Ascending aorta (tissue), 2 donors: ENCODE data around the gene BIRC2. TPM values are rescaled to one million over a fixed set of nuclear protein-coding genes. Genes with fewer than 3 reads are reported as not detected.

Source experiments
- DNase-seq, 2 donors: peaks; one replicate each; pipeline ENCODE4 v3.0.0-alpha.2; 2019; ENCODE audit warnings: low spot score in 2 of 2
- H3K27ac ChIP-seq, 2 donors: fragments of 200-600 bp; sonication (generic); one replicate each; pipeline ENCODE4 v1.5.1; 2016 to 2017; ENCODE audit warnings: mild to moderate bottlenecking in 1 of 2
- H3K27me3 ChIP-seq: fragments of 200-600 bp; sonication (generic); one replicate; pipeline ENCODE4 v1.5.1; 2017
- H3K36me3 ChIP-seq, 2 donors: fragments of 200-600 bp; sonication (generic); one replicate each; pipeline ENCODE4 v1.5.1; 2016
- H3K4me1 ChIP-seq, 2 donors: fragments of 200-600 bp; sonication (generic); one replicate each; pipeline ENCODE4 v1.5.1; 2016 to 2017; ENCODE audit warnings: mild to moderate bottlenecking in 1 of 2
- H3K4me3 ChIP-seq, 2 donors: fragments of 200-600 bp; sonication (generic); one replicate each; pipeline ENCODE4 v1.5.1; 2016 to 2017; ENCODE audit warnings: mild to moderate bottlenecking in 1 of 2
- H3K9me3 ChIP-seq, 2 donors: fragments of 200-600 bp; sonication (generic); one replicate each; pipeline ENCODE4 v1.5.1; 2016
- intact Hi-C: fragments of 100-400 bp; cut with DNase I; formaldehyde crosslinking; loops from one replicate; pipeline ENCODE4 v1.15.1; 2023
- total RNA-seq: library from RNA; depleted of rRNA; stranded (reverse); fragments of >200 nt; gene quantifications from one replicate; pipeline ENCODE4 v1.1.0, GENCODE V29; 2016
- TF ChIP-seq, protein P1 (sequence below), 3 experiments: fragments of 200-600 bp in 2 of 3; fragments of 450-650 bp in 1 of 3; sonication (generic) in 2 of 3; IDR thresholded peaks; one replicate each; pipeline ENCODE4 v1.5.1; 2016 to 2019; ENCODE audit warnings: antibody characterized with exemption in 3 of 3, mild to moderate bottlenecking in 1 of 3, moderate library complexity in 1 of 3

BIRC2 gene
- total RNA-seq, 1 donor from 2014 or later, result 27.7 TPM

DNA sequence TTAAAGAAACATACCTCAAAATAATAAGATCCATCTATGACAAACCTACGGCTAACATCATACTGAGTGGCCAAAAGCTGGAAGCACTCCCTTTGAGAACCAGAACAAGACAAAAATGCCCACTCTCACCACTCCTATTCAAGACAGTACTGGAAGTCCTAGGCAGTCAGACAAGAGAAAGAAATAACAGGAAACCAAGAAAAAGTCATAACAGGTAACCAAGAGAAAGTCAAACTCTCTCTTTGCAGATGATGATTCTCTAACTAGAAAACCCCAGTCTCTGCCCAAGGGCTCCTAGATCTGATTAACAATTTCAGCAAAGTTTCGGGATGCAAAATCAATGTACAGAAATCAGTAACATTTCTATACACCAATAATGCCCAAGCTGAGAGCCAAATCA lies 70.0 kb downstream of the BIRC2 start:
- no peak overlapping the region for H3K4me3 ChIP-seq
- TF ChIP-seq, protein P1, sequence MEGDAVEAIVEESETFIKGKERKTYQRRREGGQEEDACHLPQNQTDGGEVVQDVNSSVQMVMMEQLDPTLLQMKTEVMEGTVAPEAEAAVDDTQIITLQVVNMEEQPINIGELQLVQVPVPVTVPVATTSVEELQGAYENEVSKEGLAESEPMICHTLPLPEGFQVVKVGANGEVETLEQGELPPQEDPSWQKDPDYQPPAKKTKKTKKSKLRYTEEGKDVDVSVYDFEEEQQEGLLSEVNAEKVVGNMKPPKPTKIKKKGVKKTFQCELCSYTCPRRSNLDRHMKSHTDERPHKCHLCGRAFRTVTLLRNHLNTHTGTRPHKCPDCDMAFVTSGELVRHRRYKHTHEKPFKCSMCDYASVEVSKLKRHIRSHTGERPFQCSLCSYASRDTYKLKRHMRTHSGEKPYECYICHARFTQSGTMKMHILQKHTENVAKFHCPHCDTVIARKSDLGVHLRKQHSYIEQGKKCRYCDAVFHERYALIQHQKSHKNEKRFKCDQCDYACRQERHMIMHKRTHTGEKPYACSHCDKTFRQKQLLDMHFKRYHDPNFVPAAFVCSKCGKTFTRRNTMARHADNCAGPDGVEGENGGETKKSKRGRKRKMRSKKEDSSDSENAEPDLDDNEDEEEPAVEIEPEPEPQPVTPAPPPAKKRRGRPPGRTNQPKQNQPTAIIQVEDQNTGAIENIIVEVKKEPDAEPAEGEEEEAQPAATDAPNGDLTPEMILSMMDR (IDR thresholded peaks at IDR 0.05), result no peak
- intact Hi-C loops, result no loop called here
- H3K9me3 ChIP-seq, result peaks cover 0 to 7% of the 10 kb centered on the region in 2 donors
- H3K27ac ChIP-seq, result no peak overlapping the region
- H3K27me3 ChIP-seq, result no peaks in the 10 kb centered on the region
- no peaks in the 10 kb centered on the region for H3K4me1 ChIP-seq
- H3K36me3 ChIP-seq, result no peaks in the 10 kb centered on the region
- DNase-seq, result no peak

DNA sequence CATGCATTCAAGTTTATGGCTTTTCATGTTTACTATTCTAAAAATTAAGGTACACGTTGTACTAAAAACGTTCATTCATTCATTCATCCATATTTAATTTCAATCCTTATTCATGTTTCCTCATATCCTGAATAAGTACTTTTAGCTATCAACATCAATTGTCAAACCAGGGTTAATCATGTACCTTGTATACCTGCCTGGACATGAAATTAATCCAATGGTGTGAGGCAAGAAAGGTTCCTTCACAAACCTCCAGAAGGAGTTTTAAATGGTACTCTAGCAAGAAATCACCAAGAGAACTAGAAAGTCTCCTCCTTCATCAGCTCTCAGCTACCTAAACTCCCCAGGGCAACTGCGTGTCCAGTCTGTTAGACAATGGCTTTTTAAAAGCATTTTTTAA lies 72.2 kb downstream of the BIRC2 start:
- intact Hi-C loops, result no loop called here
- Histone ChIP-seq H3K9me3 (peaks cover 0 to 7% of the 10 kb centered on the region in 2 donors), H3K4me1 (no peaks in the 10 kb centered on the region), H3K36me3 (no peaks in the 10 kb centered on the region), H3K27ac (no peak overlapping the region), H3K4me3 (no peak overlapping the region), H3K27me3 (no peaks in the 10 kb centered on the region)
- TF ChIP-seq, protein P1 (IDR thresholded peaks at IDR 0.05), result no peak
- DNase-seq, result no peak

DNA sequence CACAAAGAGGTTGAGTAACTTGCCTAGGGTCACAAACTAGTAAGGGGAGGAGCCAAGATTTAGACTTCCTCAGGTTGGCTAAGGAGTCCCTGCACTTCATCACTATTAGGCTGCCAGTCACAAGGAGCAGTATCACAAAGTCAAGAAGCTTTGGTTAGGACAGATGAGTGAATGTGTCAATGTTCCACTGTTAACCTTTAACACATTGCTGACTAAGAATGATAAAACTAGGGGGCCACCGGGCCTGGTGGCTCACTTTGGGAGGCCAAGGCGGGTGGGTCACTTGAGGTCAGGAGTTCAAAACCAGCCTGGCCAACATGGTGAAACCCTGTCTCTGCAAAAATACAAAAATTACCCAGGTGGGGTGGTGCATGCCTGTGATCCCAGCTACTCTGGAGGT lies 73.5 kb downstream of the BIRC2 start:
- Histone ChIP-seq H3K4me3 (no peak overlapping the region), H3K27ac (no peak overlapping the region), H3K9me3 (peaks cover 0 to 7% of the 10 kb centered on the region in 2 donors), H3K4me1 (no peaks in the 10 kb centered on the region), H3K27me3 (no peaks in the 10 kb centered on the region), H3K36me3 (no peaks in the 10 kb centered on the region)
- TF ChIP-seq, protein P1 (IDR thresholded peaks at IDR 0.05), result no peak
- intact Hi-C loops, result no loop called here
- DNase-seq, result no peak

- no peak overlapping the region for H3K27ac ChIP-seq
- H3K36me3 ChIP-seq, result no peaks in the 10 kb centered on the region
- H3K9me3 ChIP-seq, result peaks cover 0 to 7% of the 10 kb centered on the region in 2 donors
- intact Hi-C loops, result no loop called here
- H3K4me3 ChIP-seq, result no peak overlapping the region
- no peaks in the 10 kb centered on the region for H3K4me1 ChIP-seq
- no peaks in the 10 kb centered on the region for H3K27me3 ChIP-seq
- TF ChIP-seq, protein P1 (IDR thresholded peaks at IDR 0.05), result no peak
- no peak for DNase-seq
Measured at GRCh38 chr11:102421261-102421660, 74.2 kb downstream of the BIRC2 start.

DNA sequence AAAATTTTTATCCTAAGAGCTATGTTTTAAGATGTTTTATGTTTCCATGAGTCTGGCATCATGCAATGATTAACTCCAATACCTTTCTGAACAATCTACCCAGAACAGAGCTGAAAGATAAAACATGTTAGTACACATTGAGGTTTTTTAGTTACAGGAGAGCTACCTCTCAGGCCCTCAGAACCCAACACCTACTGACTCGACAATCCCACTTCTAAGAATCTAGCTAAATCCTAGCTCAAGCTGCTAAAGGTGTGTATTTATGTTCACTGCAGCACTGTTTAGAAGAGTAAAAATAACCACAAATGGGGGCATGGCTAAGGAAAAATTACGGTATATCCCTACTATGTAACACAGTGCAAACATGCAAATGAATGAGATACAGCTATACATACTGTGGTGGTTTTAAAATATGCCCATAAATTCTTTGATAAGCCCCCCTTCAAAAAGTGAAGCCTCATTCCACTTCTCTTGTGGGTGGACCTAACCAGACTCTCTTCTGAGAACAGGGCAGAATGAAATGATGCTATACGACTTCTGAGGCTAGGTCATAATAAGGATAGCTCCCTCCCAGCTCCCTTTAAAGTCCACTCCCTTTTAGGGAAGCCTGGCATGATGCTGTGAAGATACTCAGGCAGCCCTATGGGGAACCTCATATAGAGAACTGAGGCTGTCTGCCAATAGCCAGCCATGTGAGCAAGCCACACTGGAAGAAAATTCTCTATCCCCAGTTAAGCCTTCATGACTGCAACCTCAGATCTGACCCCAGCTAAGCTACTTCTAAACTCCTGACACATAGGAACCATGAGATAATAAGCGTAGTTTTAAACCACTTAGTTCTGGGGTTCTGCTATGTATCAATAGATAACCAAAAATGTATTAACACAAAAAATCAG lies 76.1 kb downstream of the BIRC2 start:
- H3K4me1 ChIP-seq, result no peaks in the 10 kb centered on the region
- no peaks in the 10 kb centered on the region for H3K36me3 ChIP-seq
- no peaks in the 10 kb centered on the region for H3K27me3 ChIP-seq
- no peak overlapping the region for H3K27ac ChIP-seq
- H3K4me3 ChIP-seq, result no peak overlapping the region
- DNase-seq, result no peak
- TF ChIP-seq, protein P1 (IDR thresholded peaks at IDR 0.05), result no peak
- H3K9me3 ChIP-seq, result no peaks in the 10 kb centered on the region
- intact Hi-C loops, result no loop called here
